NCI-H2196 treated with DMSO at 0.1 percent for 48 hours (cell line): ENCODE data around the gene CCT8.
A peak's percentile ranks its signal among the peaks of the same experiment; 100 is the strongest.
"Not testable (repeated sequence)": the region's sequence is repeated elsewhere in the genome, so short reads cannot be mapped to it uniquely, and the experiment has no call there.

Experiments
- DNase-seq: peaks from one replicate; lab custom pipeline; 2025; ENCODE audit not compliant: unreplicated experiment; lab: John Stamatoyannopoulos, UW

Gene CCT8

GRCh38 chr21:29024474-29025327 is 48.7 kb downstream of the CCT8 start, which contains the start of gene USP16:
Gene USP16, plus strand, starts transcription at chr21:29024668. Its CDS starts 3,246 bp downstream, at chr21:29027914.
- DNase-seq, result peak; percentile 88

GRCh38 chr21:29022166-29022565 is 51.3 kb downstream of the CCT8 start:
- no peak for DNase-seq

DNA sequence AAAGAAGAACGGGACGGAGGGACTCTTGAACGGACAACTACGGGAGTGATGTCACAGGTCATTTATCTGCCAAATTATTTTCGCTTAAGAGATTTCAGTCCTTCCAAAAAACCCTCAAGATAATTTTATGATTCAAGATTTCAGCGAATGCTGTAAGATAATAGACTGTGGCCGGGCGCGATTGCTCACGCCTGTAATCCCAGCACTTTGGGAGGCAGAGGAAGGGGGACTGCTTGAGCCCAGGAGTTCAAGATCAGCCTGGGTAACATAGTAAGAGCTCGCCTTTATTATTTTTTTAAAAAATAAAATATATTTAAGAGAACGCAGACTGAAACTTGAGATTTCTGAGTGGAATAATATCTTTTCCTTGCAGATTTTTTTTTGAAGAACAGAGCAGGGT is 54.9 kb downstream of the CCT8 start:
- DNase-seq, result no peak

- DNase-seq, result no peak
These were observed 55.7 kb downstream of the CCT8 start for GRCh38 chr21:29017639-29018237.

DNA sequence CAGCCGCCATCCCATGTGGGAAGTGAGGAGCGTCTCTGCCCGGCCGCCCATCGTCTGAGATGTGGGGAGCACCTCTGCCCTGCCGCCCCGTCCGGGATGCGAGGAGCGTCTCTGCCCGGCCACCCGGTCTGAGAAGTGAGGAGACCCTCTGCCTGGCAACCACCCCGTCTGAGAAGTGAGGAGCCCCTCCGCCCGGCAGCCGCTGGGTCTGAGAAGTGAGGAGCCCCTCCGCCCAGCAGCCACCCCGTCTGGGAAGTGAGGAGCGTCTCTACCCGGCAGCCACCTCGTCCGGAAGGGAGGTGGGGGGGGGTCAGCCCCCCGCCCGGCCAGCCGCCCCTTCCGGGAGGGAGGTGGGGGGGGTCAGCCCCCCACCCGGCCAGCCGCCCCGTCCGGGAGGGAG is 62.2 kb downstream of the CCT8 start:
- DNase-seq, result not testable (repeated sequence)

DNA sequence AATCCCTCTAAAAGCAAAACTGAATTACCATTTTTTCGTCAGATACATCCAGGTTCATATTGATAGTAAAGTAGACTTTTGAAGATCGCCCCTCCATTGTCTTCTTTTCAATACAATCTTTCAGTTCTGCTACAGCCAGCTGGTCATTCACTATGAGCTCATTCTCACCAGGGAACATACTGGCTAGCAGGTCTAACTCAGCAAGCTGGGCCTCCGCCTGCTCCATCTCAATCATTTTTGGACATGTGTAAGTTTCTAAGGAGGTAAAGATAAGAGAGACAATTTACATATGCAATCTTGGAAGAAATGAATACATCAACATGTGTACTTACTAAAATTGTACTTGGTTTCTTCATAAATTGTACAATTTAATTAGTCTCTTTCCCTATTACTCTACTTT is 65.1 kb downstream of the CCT8 start:
- DNase-seq, result no peak

DNA sequence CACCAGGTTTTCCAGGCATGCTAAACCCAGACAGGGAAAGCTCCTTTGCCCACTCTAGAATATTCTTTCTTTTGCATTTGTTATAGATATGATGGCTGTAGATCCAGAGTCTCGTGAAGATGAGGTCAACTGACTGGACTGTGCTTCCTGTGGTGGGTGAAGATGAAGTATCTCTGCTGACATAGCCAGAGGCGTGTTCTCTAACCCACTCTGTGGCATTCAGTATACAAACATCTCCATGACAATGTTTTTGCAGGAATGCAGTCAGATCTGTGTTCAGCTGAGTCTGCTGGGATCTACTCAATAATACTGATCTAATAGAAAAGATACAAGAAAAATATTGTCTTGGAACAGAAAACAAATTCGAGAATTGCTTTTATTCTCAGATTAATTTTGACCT is 65.6 kb downstream of the CCT8 start:
- DNase-seq, result no peak

DNA sequence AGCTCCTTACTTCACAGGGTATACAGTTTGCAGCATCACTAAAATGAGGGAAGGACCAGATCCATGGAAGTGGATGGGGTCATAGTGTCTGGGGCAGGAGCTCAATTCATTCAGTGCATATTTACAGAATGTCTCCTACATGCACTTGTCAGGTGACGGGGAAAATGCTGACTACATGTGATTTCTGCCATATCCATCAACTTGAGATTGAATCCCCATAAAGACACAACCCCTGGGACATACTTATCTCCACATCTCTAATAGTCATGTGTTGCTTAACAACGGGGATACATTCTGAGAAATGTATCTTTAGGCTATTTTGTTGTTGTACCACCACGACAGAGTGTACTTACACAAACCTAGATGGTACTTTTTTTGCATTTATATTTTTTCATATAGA is 66.3 kb downstream of the CCT8 start:
- DNase-seq, result no peak
